Nephron (organoid): ENCODE data around the gene PRORP.
"Not testable (repeated sequence)": the region's sequence is repeated elsewhere in the genome, so short reads cannot be mapped to it uniquely, and the experiment has no call there.

Source experiments
- H3K27ac Mint-ChIP-seq, 3 experiments: 2 replicates each; pipeline ENCODE4 v1.8.0; 2020; ENCODE audit warnings: mixed read lengths in 3 of 3, mild to moderate bottlenecking in 2 of 3, moderate library complexity in 1 of 3
- H3K27me3 Mint-ChIP-seq: 2 replicates; pipeline ENCODE4 v1.8.0; 2021; ENCODE audit warnings: low read depth, mild to moderate bottlenecking, moderate library complexity, mixed read lengths
- H3K36me3 Mint-ChIP-seq: 2 replicates; pipeline ENCODE4 v1.8.0; 2020; ENCODE audit warnings: low read depth, mixed read lengths
- H3K4me1 Mint-ChIP-seq: 2 replicates; pipeline ENCODE4 v1.8.0; 2020; ENCODE audit warnings: mixed read lengths
- H3K4me3 Mint-ChIP-seq, 3 experiments: 2 replicates each; pipeline ENCODE4 v1.8.0; 2020; ENCODE audit warnings: mild to moderate bottlenecking in 3 of 3, mixed read lengths in 3 of 3, moderate library complexity in 2 of 3
- H3K9me3 Mint-ChIP-seq: 2 replicates; pipeline ENCODE4 v1.8.0; 2020; ENCODE audit warnings: mixed read lengths
- TF ChIP-seq, protein P1 (sequence below), 3 experiments: fragments of 200-600 bp; sonication (generic); IDR thresholded peaks; one replicate each; pipeline ENCODE4 v1.5.0; 2021; ENCODE audit warnings: antibody characterized with exemption in 3 of 3; ENCODE audit not compliant: unreplicated experiment in 3 of 3

Gene PRORP

DNA sequence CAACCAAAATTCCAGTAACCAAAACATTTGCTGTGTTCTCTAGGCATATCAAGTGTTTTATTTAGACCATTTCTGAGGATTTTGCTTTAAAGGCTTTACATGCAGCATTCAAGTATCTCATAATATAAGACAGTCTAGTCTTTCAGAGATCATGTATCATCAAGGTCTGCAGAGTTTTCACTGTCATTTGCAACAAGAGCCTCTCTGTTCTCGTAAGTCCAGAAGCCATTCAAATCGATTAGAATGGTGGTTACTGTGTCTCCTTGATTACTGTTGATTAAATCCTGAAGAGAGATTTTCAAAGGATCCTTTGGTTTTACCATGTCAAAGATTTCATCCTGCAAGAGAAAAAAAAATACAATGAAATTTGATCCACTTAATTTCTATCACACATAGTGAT is 36.9 kb upstream of the PRORP start:
- H3K9me3 Mint-ChIP-seq = no peaks in the 10 kb centered on the region
- peaks cover 56% of the 10 kb centered on the region for H3K36me3 Mint-ChIP-seq
- no peaks in the 10 kb centered on the region for H3K27me3 Mint-ChIP-seq
- H3K4me3 Mint-ChIP-seq = no peak overlapping the region
- H3K27ac Mint-ChIP-seq = peak overlapping the region in 1 of 3 experiments; percentile 12
- H3K4me1 Mint-ChIP-seq = no peaks in the 10 kb centered on the region
- TF ChIP-seq, protein P1, sequence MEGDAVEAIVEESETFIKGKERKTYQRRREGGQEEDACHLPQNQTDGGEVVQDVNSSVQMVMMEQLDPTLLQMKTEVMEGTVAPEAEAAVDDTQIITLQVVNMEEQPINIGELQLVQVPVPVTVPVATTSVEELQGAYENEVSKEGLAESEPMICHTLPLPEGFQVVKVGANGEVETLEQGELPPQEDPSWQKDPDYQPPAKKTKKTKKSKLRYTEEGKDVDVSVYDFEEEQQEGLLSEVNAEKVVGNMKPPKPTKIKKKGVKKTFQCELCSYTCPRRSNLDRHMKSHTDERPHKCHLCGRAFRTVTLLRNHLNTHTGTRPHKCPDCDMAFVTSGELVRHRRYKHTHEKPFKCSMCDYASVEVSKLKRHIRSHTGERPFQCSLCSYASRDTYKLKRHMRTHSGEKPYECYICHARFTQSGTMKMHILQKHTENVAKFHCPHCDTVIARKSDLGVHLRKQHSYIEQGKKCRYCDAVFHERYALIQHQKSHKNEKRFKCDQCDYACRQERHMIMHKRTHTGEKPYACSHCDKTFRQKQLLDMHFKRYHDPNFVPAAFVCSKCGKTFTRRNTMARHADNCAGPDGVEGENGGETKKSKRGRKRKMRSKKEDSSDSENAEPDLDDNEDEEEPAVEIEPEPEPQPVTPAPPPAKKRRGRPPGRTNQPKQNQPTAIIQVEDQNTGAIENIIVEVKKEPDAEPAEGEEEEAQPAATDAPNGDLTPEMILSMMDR (IDR thresholded peaks at IDR 0.05; ENCODE audit: unreplicated experiment in 3 of 3) = no peak

DNA sequence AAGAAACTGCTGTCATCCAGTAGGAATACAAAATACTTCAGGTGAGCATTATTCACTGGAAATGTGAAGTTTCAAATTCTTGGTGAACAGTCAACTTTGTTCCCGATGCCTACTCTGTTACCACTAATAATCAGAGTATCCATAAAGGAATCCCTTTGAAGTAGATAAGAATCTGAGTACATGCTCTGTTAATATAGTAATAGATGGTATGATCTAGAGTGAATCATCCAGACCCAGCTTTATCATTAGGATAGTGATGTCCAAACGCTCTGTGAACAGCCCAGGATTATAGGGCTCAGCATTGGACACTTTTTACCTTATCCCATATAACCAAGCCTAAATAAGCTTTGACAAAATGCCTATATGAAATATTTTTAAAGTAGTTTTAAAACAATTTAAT is 33.8 kb upstream of the PRORP start:
- Mint-ChIP-seq H3K27me3 (no peaks in the 10 kb centered on the region), H3K36me3 (peaks cover 64% of the 10 kb centered on the region)

DNA sequence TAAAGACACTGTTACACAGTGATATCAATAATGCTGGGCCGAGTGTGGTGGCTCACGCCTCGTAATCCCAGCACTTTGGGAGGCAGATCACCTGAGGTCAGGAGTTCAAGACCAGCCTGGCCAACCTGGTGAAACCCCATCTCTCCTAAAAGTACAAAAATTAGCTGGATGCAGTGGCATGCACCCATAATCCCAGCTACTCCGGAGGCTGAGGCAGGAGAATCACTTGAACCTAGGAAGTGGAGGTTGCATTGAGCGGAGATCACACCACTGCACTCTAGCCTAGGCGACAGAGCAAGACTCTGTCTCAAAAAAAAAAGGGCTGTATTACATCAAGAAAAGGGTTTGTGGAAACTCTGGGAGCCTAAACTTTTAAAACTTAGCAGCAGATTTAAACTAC is 27.7 kb upstream of the PRORP start:
- H3K4me3 Mint-ChIP-seq, H3K27me3 Mint-ChIP-seq, H3K27ac Mint-ChIP-seq, H3K4me1 Mint-ChIP-seq, H3K9me3 Mint-ChIP-seq: not testable (repeated sequence)
- H3K36me3 Mint-ChIP-seq = peaks cover 67% of the 10 kb centered on the region

More for the DNA sequence above, 33.8 kb upstream of the PRORP start:
- TF ChIP-seq, protein P1 (IDR thresholded peaks at IDR 0.05; ENCODE audit: unreplicated experiment in 3 of 3) = no peak
- H3K9me3 Mint-ChIP-seq = peaks cover 2% of the 10 kb centered on the region
- no peak overlapping the region for H3K4me3 Mint-ChIP-seq
- no peak overlapping the region for H3K27ac Mint-ChIP-seq
- no peaks in the 10 kb centered on the region for H3K4me1 Mint-ChIP-seq

DNA sequence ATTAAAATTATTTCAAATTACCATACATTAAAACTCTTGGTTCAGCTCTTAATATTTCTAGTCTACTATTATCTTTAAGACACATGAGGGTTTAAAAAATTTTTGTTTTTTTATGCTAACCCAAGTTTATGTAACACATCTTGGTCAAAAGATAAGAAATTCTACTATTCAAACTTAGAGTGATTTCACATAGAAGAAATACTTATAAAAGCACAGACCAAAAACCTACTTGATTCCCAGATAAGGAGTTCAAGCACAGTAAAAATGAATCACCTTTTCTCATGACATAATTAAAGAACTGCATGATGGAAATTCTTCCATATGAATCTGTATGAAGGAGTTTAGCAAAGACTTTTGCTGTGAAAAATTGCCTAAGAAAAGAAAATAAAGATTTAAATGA is 14.5 kb upstream of the PRORP start:
- H3K27ac Mint-ChIP-seq = no peak overlapping the region
- no peaks in the 10 kb centered on the region for H3K27me3 Mint-ChIP-seq
- TF ChIP-seq, protein P1 (IDR thresholded peaks at IDR 0.05; ENCODE audit: unreplicated experiment in 3 of 3) = no peak
- H3K4me3 Mint-ChIP-seq = no peak overlapping the region
- peaks cover 58% of the 10 kb centered on the region for H3K36me3 Mint-ChIP-seq
- no peaks in the 10 kb centered on the region for H3K4me1 Mint-ChIP-seq
- no peaks in the 10 kb centered on the region for H3K9me3 Mint-ChIP-seq

DNA sequence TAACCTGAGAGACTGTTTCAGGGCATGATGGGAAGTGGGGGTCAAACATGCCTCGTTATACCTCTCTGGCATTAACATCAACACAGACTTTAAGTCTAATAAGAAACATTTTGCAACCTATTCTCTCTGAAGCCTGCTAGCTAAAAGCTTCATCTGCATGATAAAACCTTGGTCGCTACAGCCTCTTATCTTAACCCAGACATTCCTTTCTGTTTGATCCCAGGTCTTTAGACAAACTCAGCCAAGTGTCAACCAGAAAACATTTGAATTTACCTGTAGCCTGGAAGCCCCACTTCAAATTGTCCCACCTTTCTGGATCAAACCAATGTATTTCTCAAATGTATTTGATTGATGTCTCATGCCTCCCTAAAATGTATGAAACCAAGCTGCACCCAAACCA is 9.7 kb upstream of the PRORP start:
- H3K36me3 Mint-ChIP-seq = peaks cover 68% of the 10 kb centered on the region
- H3K27me3 Mint-ChIP-seq = no peaks in the 10 kb centered on the region
- H3K4me1 Mint-ChIP-seq = no peaks in the 10 kb centered on the region
- no peaks in the 10 kb centered on the region for H3K9me3 Mint-ChIP-seq
- TF ChIP-seq, protein P1 (IDR thresholded peaks at IDR 0.05; ENCODE audit: unreplicated experiment in 3 of 3) = no peak
- H3K27ac Mint-ChIP-seq = no peak overlapping the region
- no peak overlapping the region for H3K4me3 Mint-ChIP-seq

DNA sequence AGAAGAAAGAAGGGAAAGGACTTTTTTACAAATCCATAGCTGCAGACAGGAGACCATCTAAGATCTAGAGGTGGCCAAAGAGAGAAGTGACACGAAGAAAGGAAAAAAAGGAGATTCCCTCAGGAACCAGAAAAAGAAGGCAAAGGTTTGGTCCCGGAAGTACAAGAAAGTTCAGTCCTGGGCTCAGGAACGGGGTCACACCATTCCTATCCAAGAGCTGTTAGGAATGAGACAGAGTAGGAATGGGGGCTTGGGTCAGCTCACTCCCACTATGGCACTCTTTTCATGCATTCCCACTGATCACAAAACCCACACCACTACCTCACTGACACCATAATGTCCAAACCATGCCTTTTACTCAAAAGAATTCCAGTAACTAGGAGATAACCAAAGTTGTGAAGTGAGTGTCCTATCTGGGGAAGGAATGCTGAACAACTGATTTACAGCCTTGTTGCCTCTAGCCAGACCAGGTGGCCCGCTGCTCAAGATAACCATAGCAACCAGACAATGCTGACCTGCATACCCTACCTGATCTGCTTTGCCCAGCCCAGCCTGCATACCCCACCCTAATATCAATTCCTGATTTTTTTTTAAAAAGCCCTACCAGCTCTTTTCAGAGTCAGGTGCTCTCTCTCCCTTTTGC is 8.9 kb upstream of the PRORP start:
- Mint-ChIP-seq H3K36me3 (peaks cover 74% of the 10 kb centered on the region), H3K4me1 (peaks cover 5% of the 10 kb centered on the region), H3K27me3 (no peaks in the 10 kb centered on the region), H3K4me3 (no peak overlapping the region), H3K27ac (no peak overlapping the region), H3K9me3 (no peaks in the 10 kb centered on the region)
- TF ChIP-seq, protein P1 (IDR thresholded peaks at IDR 0.05; ENCODE audit: unreplicated experiment in 3 of 3) = no peak
